SK-N-SH (cell line): ENCODE measurements around the gene MX1. TPM values are rescaled to one million over a fixed set of nuclear protein-coding genes. Genes with fewer than 3 reads are reported as not detected.

Source experiments
- CTCF ChIA-PET: fragments of 300-600, 350-600 bp; formaldehyde crosslinking; extraction: SDS; loops from one replicate; lab custom pipeline; 2021; lab: Yijun Ruan, JAX
- POLR2A ChIA-PET: fragments of 350-600 bp; sonication (Branson Sonifier 250); formaldehyde crosslinking; extraction: SDS; loops from one replicate; lab custom pipeline; 2020; ENCODE audit warnings: antibody characterized with exemption, inconsistent platforms; lab: Yijun Ruan, JAX
- DNase-seq: peaks from one replicate; pipeline ENCODE4 v3.0.0; 2012
- H2AFZ ChIP-seq: fragments of 200-600 bp; sonication (generic); 2 replicates; pipeline ENCODE4 v1.8.1; 2016; ENCODE audit warnings: antibody characterized with exemption, mild to moderate bottlenecking, low read depth
- H3F3A ChIP-seq: fragments of 200-600 bp; sonication (generic); replicated peaks from 2 replicates; pipeline ENCODE3; 2016; ENCODE audit warnings: antibody characterized with exemption, mild to moderate bottlenecking; ENCODE audit not compliant: insufficient read depth
- H3K27ac ChIP-seq, 2 experiments: fragments of 200-500 bp in 1 of 2; fragments of 200-600 bp in 1 of 2; sonication (Bioruptor generic) in 1 of 2; sonication (generic), shearing (Covaris generic) in 1 of 2; 2 replicates each; pipeline versions ENCODE4 v1.5.1 to v1.6.1; 2014 to 2016; ENCODE audit warnings: low read depth in 2 of 2, inconsistent platforms in 1 of 2, low read length in 1 of 2, mild to moderate bottlenecking in 1 of 2, mixed read lengths in 1 of 2
- H3K27me3 ChIP-seq: fragments of 200-600 bp; sonication (generic), shearing (Covaris generic); 2 replicates; pipeline ENCODE4 v1.6.1; 2016; ENCODE audit warnings: mixed run types; ENCODE audit not compliant: insufficient read depth
- H3K36me3 ChIP-seq, 2 experiments: fragments of 200-500 bp in 1 of 2; fragments of 200-600 bp in 1 of 2; sonication (Bioruptor generic) in 1 of 2; sonication (generic) in 1 of 2; replicated peaks in 1 of 2; 2 replicates each; pipeline versions ENCODE3 to v1.5.1; 2014 to 2016; ENCODE audit warnings: low read length in 1 of 2, mild to moderate bottlenecking in 1 of 2; ENCODE audit not compliant: insufficient read depth in 2 of 2, control insufficient read depth in 1 of 2
- H3K4me1 ChIP-seq, 2 experiments: fragments of 200-500 bp in 1 of 2; fragments of 200-600 bp in 1 of 2; sonication (Bioruptor generic) in 1 of 2; sonication (generic), shearing (Covaris generic) in 1 of 2; 2 replicates each; pipeline versions ENCODE4 v1.5.1 to v1.6.1; 2014 to 2016; ENCODE audit warnings: low read depth in 1 of 2, low read length in 1 of 2, mixed run types in 1 of 2; ENCODE audit not compliant: insufficient read depth in 2 of 2, control insufficient read depth in 1 of 2
- H3K4me2 ChIP-seq: fragments of 200-600 bp; sonication (generic), shearing (Covaris generic); 2 replicates; pipeline ENCODE4 v1.6.1; 2017; ENCODE audit warnings: mixed run types
- H3K4me3 ChIP-seq, 2 experiments: fragments of 200-500 bp in 1 of 2; fragments of 200-600 bp in 1 of 2; sonication (Bioruptor generic) in 1 of 2; sonication (generic), shearing (Covaris generic) in 1 of 2; 2 replicates each; pipeline versions ENCODE4 v1.5.1 to v1.8.1; 2014 to 2016; ENCODE audit warnings: low read depth in 2 of 2, inconsistent platforms in 1 of 2, low read length in 1 of 2, mild to moderate bottlenecking in 1 of 2, mixed read lengths in 1 of 2, moderate library complexity in 1 of 2
- H3K79me2 ChIP-seq: fragments of 200-600 bp; sonication (generic); 2 replicates; pipeline ENCODE4 v1.8.1; 2017; ENCODE audit warnings: mild to moderate bottlenecking; ENCODE audit not compliant: insufficient read depth
- H3K9ac ChIP-seq: fragments of 200-600 bp; sonication (generic); 2 replicates; pipeline ENCODE4 v1.6.1; 2017; ENCODE audit warnings: mixed run types
- H3K9me2 ChIP-seq: fragments of 200-600 bp; sonication (generic); 2 replicates; pipeline ENCODE4 v1.6.1; 2017; ENCODE audit warnings: mixed run types
- H3K9me3 ChIP-seq: fragments of 200-600 bp; sonication (generic); 2 replicates; pipeline ENCODE4 v1.6.1; 2017; ENCODE audit warnings: mixed run types, mild to moderate bottlenecking, moderate library complexity
- H4K20me1 ChIP-seq: fragments of 200-600 bp; sonication (generic); 2 replicates; pipeline ENCODE4 v1.6.1; 2017; ENCODE audit warnings: mild to moderate bottlenecking, mixed run types; ENCODE audit not compliant: insufficient read depth
- CHD2 ChIP-seq: fragments of 150-350 bp; IDR thresholded peaks from 2 replicates; pipeline ENCODE4 v1.6.1; 2018; ENCODE audit warnings: low read length; ENCODE audit not compliant: partially characterized antibody
- EP300 ChIP-seq, 2 experiments: IDR thresholded peaks; 2 replicates each; pipeline versions ENCODE4 v1.4.0 to v1.6.1; 2012; ENCODE audit warnings: borderline replicate concordance in 1 of 2, low read depth in 1 of 2, low read length in 1 of 2
- EZH2phosphoT487 ChIP-seq: fragments of 200-600 bp; sonication (generic); IDR thresholded peaks from 2 replicates; pipeline ENCODE4 v1.6.1; 2017; ENCODE audit warnings: low read depth, mixed run types, mild to moderate bottlenecking, antibody characterized with exemption, moderate library complexity, borderline replicate concordance
- IRF3 ChIP-seq: fragments of 150-350 bp; IDR thresholded peaks from 2 replicates; pipeline ENCODE4 v1.6.1; 2016; ENCODE audit warnings: mild to moderate bottlenecking, low read depth, low read length
- MEF2A ChIP-seq: IDR thresholded peaks from 2 replicates; pipeline ENCODE4 v1.4.0; 2012; ENCODE audit warnings: low read depth, borderline replicate concordance
- NRF1 ChIP-seq: IDR thresholded peaks from 2 replicates; pipeline ENCODE4 v1.6.1; 2012; ENCODE audit warnings: low read depth, mild to moderate bottlenecking, low read length
- POLR2AphosphoS5 ChIP-seq: IDR thresholded peaks from 2 replicates; pipeline ENCODE4 v1.6.1; 2012; ENCODE audit warnings: low read depth, low read length
- RAD21 ChIP-seq: IDR thresholded peaks from 2 replicates; pipeline ENCODE4 v1.6.1; 2012; ENCODE audit warnings: mild to moderate bottlenecking, low read length
- RCOR1 ChIP-seq: fragments of 150-350 bp; IDR thresholded peaks from 2 replicates; pipeline ENCODE4 v1.6.1; 2017; ENCODE audit warnings: antibody characterized with exemption, low read length
- SMC3 ChIP-seq: IDR thresholded peaks from 2 replicates; pipeline ENCODE4 v1.6.1; 2012; ENCODE audit warnings: low read depth, low read length, improper control_type of control experiment
- TAF1 ChIP-seq: IDR thresholded peaks from 2 replicates; pipeline ENCODE4 v1.6.1; 2012; ENCODE audit warnings: low read depth, mild to moderate bottlenecking, low read length, moderate library complexity, borderline replicate concordance
- TCF12 ChIP-seq: IDR thresholded peaks from 2 replicates; pipeline ENCODE4 v1.4.0; 2012
- TEAD4 ChIP-seq: IDR thresholded peaks from 2 replicates; pipeline ENCODE4 v1.4.0; 2012; ENCODE audit warnings: mild to moderate bottlenecking, borderline replicate concordance; ENCODE audit not compliant: insufficient read depth
- ZBTB33 ChIP-seq: IDR thresholded peaks from 2 replicates; pipeline ENCODE4 v1.4.0; 2012; ENCODE audit warnings: low read depth, borderline replicate concordance
- WGBS: methylation state at CpG from one replicate; pipeline ENCODE4 v1.1.6; 2017; ENCODE audit warnings: low lambda C conversion rate; 5-methylcytosine and 5-hydroxymethylcytosine counted together
- polyA plus RNA-seq, 3 experiments: library from polyadenylated mRNA; depleted of rRNA; stranded (reverse); fragments of >200 nt; gene quantifications; 2 replicates each; pipeline ENCODE4 v1.2.3, GENCODE V29; 2012
- TF ChIP-seq, protein P1 (sequence below): fragments of 200-600 bp; sonication (generic); IDR thresholded peaks from 2 replicates; pipeline ENCODE4 v1.6.1; 2017; ENCODE audit warnings: antibody characterized with exemption, mild to moderate bottlenecking, moderate library complexity
- TF ChIP-seq, protein P2 (sequence below): IDR thresholded peaks from 2 replicates; pipeline ENCODE4 v1.4.0; 2012; ENCODE audit warnings: low read depth
- TF ChIP-seq, protein P3 (sequence below): IDR thresholded peaks from 2 replicates; pipeline ENCODE4; 2012
- TF ChIP-seq, protein P4 (sequence below): IDR thresholded peaks from 2 replicates; pipeline ENCODE4 v1.4.0; 2012; ENCODE audit warnings: low read depth, borderline replicate concordance

MX1 gene
- polyA plus RNA-seq, 1 of the 3 experiments (the other 2 are of a cell fraction), result 1.9 TPM

GRCh38 chr21:41482301-41482700, 56.3 kb downstream of the MX1 start:
- Histone ChIP-seq H3K36me3 (no peaks in the 10 kb centered on the region), H3K9me2 (no peaks in the 10 kb centered on the region), H3K27me3 (no peaks in the 10 kb centered on the region), H3K9ac (no peak overlapping the region), H3K4me1 (no peaks in the 10 kb centered on the region), H3F3A (no peaks in the 10 kb centered on the region), H3K9me3 (no peaks in the 10 kb centered on the region), H4K20me1 (no peaks in the 10 kb centered on the region), H3K79me2 (no peaks in the 10 kb centered on the region), H3K4me3 (no peak overlapping the region), H2AFZ (no peak overlapping the region), H3K27ac (no peak overlapping the region), H3K4me2 (no peak overlapping the region)
- POLR2A ChIA-PET, result no interaction called here
- no peak for TF ChIP-seq IRF3
- no peak for TF ChIP-seq EP300 (IDR thresholded peaks at IDR 0.05; ENCODE audit: borderline replicate concordance in 1 of 2, low read depth in 1 of 2, low read length in 1 of 2)
- no peak for TF ChIP-seq TCF12
- no peak for TF ChIP-seq TAF1
- no peak for TF ChIP-seq EZH2phosphoT487
- TF ChIP-seq, protein P1, sequence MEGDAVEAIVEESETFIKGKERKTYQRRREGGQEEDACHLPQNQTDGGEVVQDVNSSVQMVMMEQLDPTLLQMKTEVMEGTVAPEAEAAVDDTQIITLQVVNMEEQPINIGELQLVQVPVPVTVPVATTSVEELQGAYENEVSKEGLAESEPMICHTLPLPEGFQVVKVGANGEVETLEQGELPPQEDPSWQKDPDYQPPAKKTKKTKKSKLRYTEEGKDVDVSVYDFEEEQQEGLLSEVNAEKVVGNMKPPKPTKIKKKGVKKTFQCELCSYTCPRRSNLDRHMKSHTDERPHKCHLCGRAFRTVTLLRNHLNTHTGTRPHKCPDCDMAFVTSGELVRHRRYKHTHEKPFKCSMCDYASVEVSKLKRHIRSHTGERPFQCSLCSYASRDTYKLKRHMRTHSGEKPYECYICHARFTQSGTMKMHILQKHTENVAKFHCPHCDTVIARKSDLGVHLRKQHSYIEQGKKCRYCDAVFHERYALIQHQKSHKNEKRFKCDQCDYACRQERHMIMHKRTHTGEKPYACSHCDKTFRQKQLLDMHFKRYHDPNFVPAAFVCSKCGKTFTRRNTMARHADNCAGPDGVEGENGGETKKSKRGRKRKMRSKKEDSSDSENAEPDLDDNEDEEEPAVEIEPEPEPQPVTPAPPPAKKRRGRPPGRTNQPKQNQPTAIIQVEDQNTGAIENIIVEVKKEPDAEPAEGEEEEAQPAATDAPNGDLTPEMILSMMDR, result no peak
- no peak for TF ChIP-seq TEAD4
- TF ChIP-seq, protein P2, sequence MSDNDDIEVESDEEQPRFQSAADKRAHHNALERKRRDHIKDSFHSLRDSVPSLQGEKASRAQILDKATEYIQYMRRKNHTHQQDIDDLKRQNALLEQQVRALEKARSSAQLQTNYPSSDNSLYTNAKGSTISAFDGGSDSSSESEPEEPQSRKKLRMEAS, result no peak
- TF ChIP-seq CHD2, result no peak
- TF ChIP-seq, protein P3, sequence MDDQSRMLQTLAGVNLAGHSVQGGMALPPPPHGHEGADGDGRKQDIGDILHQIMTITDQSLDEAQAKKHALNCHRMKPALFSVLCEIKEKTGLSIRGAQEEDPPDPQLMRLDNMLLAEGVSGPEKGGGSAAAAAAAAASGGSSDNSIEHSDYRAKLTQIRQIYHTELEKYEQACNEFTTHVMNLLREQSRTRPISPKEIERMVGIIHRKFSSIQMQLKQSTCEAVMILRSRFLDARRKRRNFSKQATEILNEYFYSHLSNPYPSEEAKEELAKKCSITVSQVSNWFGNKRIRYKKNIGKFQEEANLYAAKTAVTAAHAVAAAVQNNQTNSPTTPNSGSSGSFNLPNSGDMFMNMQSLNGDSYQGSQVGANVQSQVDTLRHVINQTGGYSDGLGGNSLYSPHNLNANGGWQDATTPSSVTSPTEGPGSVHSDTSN, result no peak
- TF ChIP-seq RAD21, result no peak
- TF ChIP-seq NRF1, result no peak
- TF ChIP-seq ZBTB33, result no peak
- no peak for TF ChIP-seq SMC3
- TF ChIP-seq RCOR1, result no peak
- TF ChIP-seq, protein P4, sequence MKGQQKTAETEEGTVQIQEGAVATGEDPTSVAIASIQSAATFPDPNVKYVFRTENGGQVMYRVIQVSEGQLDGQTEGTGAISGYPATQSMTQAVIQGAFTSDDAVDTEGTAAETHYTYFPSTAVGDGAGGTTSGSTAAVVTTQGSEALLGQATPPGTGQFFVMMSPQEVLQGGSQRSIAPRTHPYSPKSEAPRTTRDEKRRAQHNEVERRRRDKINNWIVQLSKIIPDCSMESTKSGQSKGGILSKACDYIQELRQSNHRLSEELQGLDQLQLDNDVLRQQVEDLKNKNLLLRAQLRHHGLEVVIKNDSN, result no peak
- TF ChIP-seq MEF2A, result no peak
- no peak for TF ChIP-seq POLR2AphosphoS5
- CTCF ChIA-PET, result interaction anchor here (2.0 kb wide), 1 partner anchor 199 kb away, joined by 7 read pairs; no protein-coding TSS in a partner anchor
- no peak for DNase-seq
- 4% methylated on average over 6 of the region's 6 CpGs for WGBS
